Duodenal mucosa (tissue), 2 donors: ENCODE data around the gene LAMB1.
"Not testable (repeated sequence)": the region's sequence is repeated elsewhere in the genome, so short reads cannot be mapped to it uniquely, and the experiment has no call there.

Experiments used
- H3K27ac ChIP-seq: one replicate; pipeline ENCODE4 v1.7.0; 2013; ENCODE audit warnings: low read depth, low read length
- H3K27me3 ChIP-seq, 2 donors: one replicate each; pipeline ENCODE4 v1.7.0; 2013; ENCODE audit warnings: low read length in 2 of 2, control low read depth in 1 of 2; ENCODE audit not compliant: insufficient read depth in 2 of 2, control insufficient read depth in 1 of 2
- H3K36me3 ChIP-seq, 2 donors: one replicate each; pipeline ENCODE4 v1.7.0; 2013; ENCODE audit warnings: low read length in 2 of 2, control low read depth in 1 of 2; ENCODE audit not compliant: insufficient read depth in 2 of 2, control insufficient read depth in 1 of 2
- H3K4me1 ChIP-seq, 2 donors: one replicate each; pipeline ENCODE4 v1.7.0; 2013; ENCODE audit warnings: low read length in 2 of 2, control low read depth in 1 of 2; ENCODE audit not compliant: insufficient read depth in 2 of 2, control insufficient read depth in 1 of 2
- H3K4me3 ChIP-seq, 2 donors: one replicate each; pipeline ENCODE4 v1.7.0; 2013; ENCODE audit warnings: low read length in 2 of 2, low read depth in 1 of 2
- H3K9ac ChIP-seq, 2 donors: one replicate each; pipeline ENCODE4 v1.7.0; 2013; ENCODE audit warnings: low read length in 2 of 2, low read depth in 1 of 2
- H3K9me3 ChIP-seq, 2 donors: one replicate each; pipeline ENCODE4 v1.7.0; 2013; ENCODE audit warnings: low read length in 2 of 2, control low read depth in 1 of 2; ENCODE audit not compliant: control insufficient read depth in 1 of 2

LAMB1 gene

GRCh38 chr7:108037140-108037539 lies 34.2 kb upstream of the LAMB1 start:
- H3K27me3 ChIP-seq: no peaks in the 10 kb centered on the region
- H3K4me3 ChIP-seq: no peak overlapping the region
- no peaks in the 10 kb centered on the region for H3K4me1 ChIP-seq
- no peak overlapping the region for H3K9ac ChIP-seq
- no peaks in the 10 kb centered on the region for H3K9me3 ChIP-seq
- no peaks in the 10 kb centered on the region for H3K36me3 ChIP-seq
- no peak overlapping the region for H3K27ac ChIP-seq

- Histone ChIP-seq H3K4me3 (no peak overlapping the region), H3K9ac (no peak overlapping the region), H3K27ac (no peak overlapping the region), H3K9me3 (no peaks in the 10 kb centered on the region), H3K27me3 (no peaks in the 10 kb centered on the region), H3K4me1 (no peaks in the 10 kb centered on the region), H3K36me3 (no peaks in the 10 kb centered on the region)
These were observed 31.6 kb upstream of the LAMB1 start for GRCh38 chr7:108034586-108034985.

- Histone ChIP-seq H3K27ac (no peak overlapping the region), H3K9me3 (no peaks in the 10 kb centered on the region), H3K36me3 (no peaks in the 10 kb centered on the region), H3K4me1 (no peaks in the 10 kb centered on the region), H3K27me3 (no peaks in the 10 kb centered on the region), H3K9ac (no peak overlapping the region), H3K4me3 (no peak overlapping the region)
These were observed 31.0 kb upstream of the LAMB1 start for GRCh38 chr7:108033776-108034497.

- not testable (repeated sequence) for H3K4me3 ChIP-seq, H3K36me3 ChIP-seq, H3K9ac ChIP-seq, H3K9me3 ChIP-seq, H3K27me3 ChIP-seq, H3K27ac ChIP-seq, H3K4me1 ChIP-seq
These were observed 30.3 kb upstream of the LAMB1 start for GRCh38 chr7:108033309-108033708.

- H3K9me3 ChIP-seq: no peaks in the 10 kb centered on the region
- no peak overlapping the region for H3K9ac ChIP-seq
- no peak overlapping the region for H3K4me3 ChIP-seq
- H3K27ac ChIP-seq: no peak overlapping the region
- no peaks in the 10 kb centered on the region for H3K36me3 ChIP-seq
- H3K4me1 ChIP-seq: no peaks in the 10 kb centered on the region
- H3K27me3 ChIP-seq: no peaks in the 10 kb centered on the region
These were observed 27.6 kb upstream of the LAMB1 start for GRCh38 chr7:108030516-108030915.

GRCh38 chr7:108029034-108029433 lies 26.1 kb upstream of the LAMB1 start:
- H3K27ac ChIP-seq: no peak overlapping the region
- H3K9me3 ChIP-seq: no peaks in the 10 kb centered on the region

GRCh38 chr7:108028111-108028510 lies 25.1 kb upstream of the LAMB1 start:
- Histone ChIP-seq H3K9me3 (no peaks in the 10 kb centered on the region), H3K27me3 (no peaks in the 10 kb centered on the region), H3K36me3 (no peaks in the 10 kb centered on the region), H3K9ac (no peak overlapping the region), H3K4me1 (no peaks in the 10 kb centered on the region), H3K4me3 (no peak overlapping the region), H3K27ac (no peak overlapping the region)

More at GRCh38 chr7:108029034-108029433, 26.1 kb upstream of the LAMB1 start:
- no peaks in the 10 kb centered on the region for H3K36me3 ChIP-seq
- no peak overlapping the region for H3K4me3 ChIP-seq
- H3K9ac ChIP-seq: no peak overlapping the region
- no peaks in the 10 kb centered on the region for H3K27me3 ChIP-seq
- no peaks in the 10 kb centered on the region for H3K4me1 ChIP-seq

GRCh38 chr7:108027239-108027638 lies 24.3 kb upstream of the LAMB1 start:
- no peak overlapping the region for H3K27ac ChIP-seq
- no peaks in the 10 kb centered on the region for H3K4me1 ChIP-seq

GRCh38 chr7:108026647-108027046 lies 23.7 kb upstream of the LAMB1 start:
- Histone ChIP-seq H3K9ac (no peak overlapping the region), H3K4me1 (no peaks in the 10 kb centered on the region), H3K9me3 (no peaks in the 10 kb centered on the region), H3K36me3 (no peaks in the 10 kb centered on the region), H3K27ac (no peak overlapping the region), H3K27me3 (no peaks in the 10 kb centered on the region), H3K4me3 (no peak overlapping the region)

More at GRCh38 chr7:108027239-108027638, 24.3 kb upstream of the LAMB1 start:
- no peak overlapping the region for H3K9ac ChIP-seq
- H3K36me3 ChIP-seq: no peaks in the 10 kb centered on the region
- no peaks in the 10 kb centered on the region for H3K27me3 ChIP-seq
- H3K4me3 ChIP-seq: no peak overlapping the region
- no peaks in the 10 kb centered on the region for H3K9me3 ChIP-seq

GRCh38 chr7:108026116-108026515 lies 23.2 kb upstream of the LAMB1 start:
- H3K36me3 ChIP-seq: no peaks in the 10 kb centered on the region
- no peak overlapping the region for H3K27ac ChIP-seq
- no peak overlapping the region for H3K9ac ChIP-seq
- no peak overlapping the region for H3K4me3 ChIP-seq
- H3K27me3 ChIP-seq: no peaks in the 10 kb centered on the region
- no peaks in the 10 kb centered on the region for H3K9me3 ChIP-seq
- no peaks in the 10 kb centered on the region for H3K4me1 ChIP-seq
